NCI-H774 (cell line): ENCODE data around the gene USP17L15.
"Not testable (repeated sequence)": the region's sequence is repeated elsewhere in the genome, so short reads cannot be mapped to it uniquely, and the experiment has no call there.

ENCODE experiments used
- DNase-seq: peaks from one replicate; lab custom pipeline; 2025; lab: John Stamatoyannopoulos, UW

Gene USP17L15

GRCh38 chr4:9234085-9234484 is at the start of gene USP17L15:
USP17L15 (plus strand) TSS chr4:9234385; CDS start chr4:9234385, 0 bp downstream.
- not testable (repeated sequence) for DNase-seq

- DNase-seq = not testable (repeated sequence)
Observed at GRCh38 chr4:9210357-9210756, 23.8 kb upstream of the USP17L15 start, which contains the start of gene USP17L10. USP17L10 (plus strand) TSS chr4:9210657; CDS start chr4:9210657, 0 bp downstream.

GRCh38 chr4:9214701-9215100 is 19.5 kb upstream of the USP17L15 start:
- DNase-seq = not testable (repeated sequence)

GRCh38 chr4:9215105-9215504 is 19.1 kb upstream of the USP17L15 start, which contains the start of gene USP17L11:
USP17L11 (plus strand) TSS chr4:9215405; CDS start chr4:9215405, 0 bp downstream.
- DNase-seq = not testable (repeated sequence)

- DNase-seq = not testable (repeated sequence)
Observed at GRCh38 chr4:9219852-9220251, 14.3 kb upstream of the USP17L15 start, which contains the start of gene USP17L12. USP17L12 (plus strand) TSS chr4:9220152; CDS start chr4:9220152, 0 bp downstream.

GRCh38 chr4:9224596-9224995 is 9.6 kb upstream of the USP17L15 start, which contains the start of gene USP17L13:
USP17L13 (plus strand) TSS chr4:9224896; CDS start chr4:9224896, 0 bp downstream.
- DNase-seq = not testable (repeated sequence)

- not testable (repeated sequence) for DNase-seq
Observed at GRCh38 chr4:9230249-9230648, 3.9 kb upstream of the USP17L15 start.

GRCh38 chr4:9238461-9238860 is 4.3 kb downstream of the USP17L15 start:
- not testable (repeated sequence) for DNase-seq

- DNase-seq = not testable (repeated sequence)
Observed at GRCh38 chr4:9243579-9243978, 9.4 kb downstream of the USP17L15 start, which contains the start of gene USP17L17. USP17L17 (plus strand) TSS chr4:9243879; CDS start chr4:9243879, 0 bp downstream.

- not testable (repeated sequence) for DNase-seq
Observed at GRCh38 chr4:9247953-9248680, 13.9 kb downstream of the USP17L15 start, which contains the start of gene USP17L18. USP17L18 (plus strand) TSS chr4:9248630; CDS start chr4:9248630, 0 bp downstream.

GRCh38 chr4:9253078-9253477 is 18.9 kb downstream of the USP17L15 start, which contains the start of gene USP17L19:
USP17L19 (plus strand) TSS chr4:9253378; CDS start chr4:9253378, 0 bp downstream.
- DNase-seq = not testable (repeated sequence)

- not testable (repeated sequence) for DNase-seq
Observed at GRCh38 chr4:9257824-9258223, 23.6 kb downstream of the USP17L15 start, which contains the start of gene USP17L20. USP17L20 (plus strand) TSS chr4:9258124; CDS start chr4:9258124, 0 bp downstream.

GRCh38 chr4:9262572-9262971 is 28.4 kb downstream of the USP17L15 start, which contains the start of gene USP17L21:
USP17L21 (plus strand) TSS chr4:9262872; CDS start chr4:9262872, 0 bp downstream.
- not testable (repeated sequence) for DNase-seq

- DNase-seq = not testable (repeated sequence)
Observed at GRCh38 chr4:9267319-9267718, 33.1 kb downstream of the USP17L15 start, which contains the start of gene USP17L22. USP17L22 (plus strand) TSS chr4:9267619; CDS start chr4:9267619, 0 bp downstream.

- DNase-seq = not testable (repeated sequence)
Observed at GRCh38 chr4:9271719-9272118, 37.5 kb downstream of the USP17L15 start.
